ENCODE data around the gene DNMBP. TPM values are rescaled to one million over a fixed set of nuclear protein-coding genes. Genes with fewer than 3 reads are reported as not detected.
"Not testable (repeated sequence)": the region's sequence is repeated elsewhere in the genome, so short reads cannot be mapped to it uniquely, and the experiment has no call there.

The DNMBP gene
- total RNA-seq, 1 donor from 2014 or later, result 2.7 TPM

- DNase-seq, result no peak
Measured at GRCh38 chr10:99958302-99958701, 51.4 kb downstream of the DNMBP start.

DNA sequence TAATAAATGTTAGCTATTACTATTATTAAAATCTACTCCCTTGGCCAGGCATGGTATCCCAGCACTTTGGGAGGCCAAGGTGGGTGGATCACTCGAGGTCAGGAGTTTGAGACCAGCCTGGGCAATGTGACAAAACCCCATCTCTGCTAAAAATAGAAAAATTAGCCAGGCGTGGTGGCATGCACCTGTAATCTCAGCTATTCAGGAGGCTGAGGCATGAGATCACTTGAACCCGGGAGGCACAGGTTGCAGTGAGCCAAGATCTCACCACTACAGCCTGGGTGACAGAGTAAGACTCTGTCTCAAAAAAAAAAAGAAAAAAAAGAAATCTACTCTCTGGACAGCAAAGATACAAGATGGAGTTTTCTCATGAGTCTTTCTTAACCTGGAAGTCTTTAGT lies 56.2 kb downstream of the DNMBP start:
- not testable (repeated sequence) for DNase-seq

DNA sequence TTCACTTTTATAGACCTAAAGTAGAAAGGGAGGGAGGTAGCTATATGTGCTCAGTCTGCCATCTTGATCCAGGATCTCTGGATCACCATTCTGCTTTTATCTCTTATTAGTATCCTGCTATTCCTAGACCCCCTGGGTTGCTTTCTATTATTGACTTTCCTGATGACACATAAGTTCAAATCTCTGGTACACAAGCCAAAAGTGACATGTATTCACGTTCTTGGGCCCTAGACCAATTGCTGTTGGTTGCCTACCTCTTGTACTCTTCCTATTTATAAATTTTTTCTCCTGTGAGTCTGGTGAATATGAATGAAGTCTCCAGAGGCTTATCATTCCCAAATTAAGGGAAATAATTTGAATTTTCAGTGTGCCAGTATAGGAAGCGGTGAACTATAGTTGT lies 56.9 kb downstream of the DNMBP start:
- DNase-seq, result no peak

DNA sequence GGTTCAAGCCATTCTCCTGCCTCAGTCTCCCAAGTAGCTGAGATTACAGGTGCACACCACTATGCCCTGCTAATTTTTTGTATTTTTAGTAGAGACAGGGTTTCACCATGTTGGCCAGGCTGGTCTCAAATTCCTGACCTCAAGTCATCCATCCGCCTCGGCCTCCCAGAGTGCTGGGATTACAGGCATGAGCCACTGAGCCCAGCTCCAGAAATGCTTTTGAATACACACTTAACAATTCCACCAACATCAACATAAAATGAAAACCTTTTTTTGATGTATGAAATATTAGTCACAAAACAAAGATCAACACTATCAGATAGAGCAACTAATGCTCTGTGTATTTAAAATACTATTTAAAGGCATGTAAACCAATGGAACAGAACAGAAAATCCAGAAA lies 63.7 kb downstream of the DNMBP start:
- not testable (repeated sequence) for DNase-seq

GRCh38 chr10:99945263-99945662 lies 64.5 kb downstream of the DNMBP start:
- DNase-seq, result no peak

DNA sequence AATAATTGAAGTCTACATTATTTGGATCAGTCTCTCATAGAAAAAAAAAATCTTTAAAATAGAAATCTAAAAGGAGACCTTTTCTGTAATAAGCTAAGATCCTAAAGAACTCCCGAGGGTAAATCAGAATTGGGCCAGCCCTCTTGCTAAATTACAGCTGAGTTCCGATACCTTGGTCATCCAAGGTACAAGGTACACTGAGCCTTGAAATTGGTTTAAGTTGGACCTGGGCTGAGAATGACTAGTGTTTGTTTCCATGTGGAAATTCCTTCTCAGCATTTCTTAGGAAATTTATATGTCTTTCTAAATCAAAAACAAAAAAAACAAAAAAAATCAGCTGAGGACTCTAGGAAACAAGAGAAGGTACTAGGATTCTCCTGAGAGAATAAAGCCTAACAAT lies 64.9 kb downstream of the DNMBP start:
- no peak for DNase-seq

- DNase-seq, result no peak
Measured at GRCh38 chr10:99943908-99944307, 65.8 kb downstream of the DNMBP start.

DNA sequence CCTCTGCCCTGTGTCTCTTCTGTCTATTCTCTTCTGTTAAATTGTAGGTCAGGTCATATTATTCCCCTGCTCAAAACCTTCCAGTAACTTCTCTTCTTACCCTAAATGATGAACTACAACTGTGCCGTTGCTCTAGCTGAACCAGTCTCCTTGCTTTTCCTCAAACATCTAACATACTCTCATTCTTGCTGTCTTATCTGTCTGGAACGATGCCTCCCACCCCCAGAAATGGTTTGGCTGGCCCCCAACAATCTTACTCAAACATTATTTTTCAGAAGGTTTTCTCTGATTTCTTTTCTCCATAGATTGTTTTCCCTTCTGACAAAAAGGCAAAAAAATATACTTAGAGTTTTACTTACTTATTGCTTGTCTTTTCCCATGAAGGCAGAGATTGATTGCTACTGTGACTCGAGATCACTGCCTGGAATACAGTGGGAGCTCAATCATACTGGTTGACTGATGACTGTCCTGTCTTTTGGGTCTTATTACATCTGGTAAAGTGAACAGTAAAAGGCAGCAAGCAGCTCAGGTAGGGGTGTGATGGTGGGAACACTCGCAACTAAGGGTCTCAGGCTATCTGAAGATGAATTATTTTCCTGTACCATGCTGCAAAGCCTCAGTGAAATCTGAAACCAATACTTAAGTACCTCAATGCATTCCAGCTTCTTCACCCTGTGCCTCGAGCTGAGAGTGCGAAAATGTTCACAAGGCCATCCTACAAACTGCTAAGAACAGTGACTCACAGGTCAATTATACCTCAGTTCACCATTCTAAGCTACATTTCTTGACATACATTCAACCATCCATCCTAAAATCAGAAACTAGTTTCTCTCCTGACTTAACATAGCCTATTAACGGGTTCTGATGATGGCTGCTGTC lies 67.6 kb downstream of the DNMBP start:
- no peak for DNase-seq

- DNase-seq, result no peak
Measured at GRCh38 chr10:99938563-99938962, 71.2 kb downstream of the DNMBP start.

- no peak for DNase-seq
Measured at GRCh38 chr10:99937630-99938029, 72.1 kb downstream of the DNMBP start.

DNA sequence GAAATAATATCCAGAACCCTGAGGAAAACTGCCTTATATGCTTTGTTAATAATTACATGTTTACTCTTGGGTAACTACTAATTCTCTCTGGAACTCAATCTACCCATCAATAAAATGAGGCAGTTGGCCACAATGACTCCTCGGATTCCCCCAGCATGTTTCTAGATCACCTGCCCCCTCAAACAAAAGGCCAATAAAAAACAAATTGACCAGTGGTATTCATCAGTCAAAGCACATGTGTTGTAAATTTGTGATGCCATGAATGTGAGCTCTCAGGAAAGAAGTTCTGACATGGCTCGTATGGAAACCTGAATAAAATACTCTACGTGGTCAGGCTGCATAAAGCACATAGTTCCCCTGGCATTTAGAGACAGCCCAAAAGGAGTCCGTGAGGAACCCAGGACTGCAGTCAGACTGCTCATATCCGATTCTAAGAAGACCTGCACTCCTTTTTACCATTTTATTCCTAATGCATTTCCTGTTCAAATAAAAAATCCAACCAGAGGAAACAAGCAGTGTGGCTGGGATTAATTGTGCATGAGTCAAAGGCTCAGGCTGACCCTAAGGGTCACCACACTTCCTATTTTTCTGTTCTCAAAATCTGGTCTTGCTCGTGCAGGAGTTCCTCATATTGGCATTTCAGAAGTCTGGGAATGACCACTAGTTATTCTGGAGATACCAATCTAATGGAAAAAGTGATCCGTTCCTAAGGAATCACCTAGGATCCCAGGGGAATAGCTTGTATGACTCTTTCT lies 77.4 kb downstream of the DNMBP start:
- not testable (repeated sequence) for DNase-seq

- no peak for DNase-seq
Measured at GRCh38 chr10:99930731-99931550, 78.8 kb downstream of the DNMBP start.

DNA sequence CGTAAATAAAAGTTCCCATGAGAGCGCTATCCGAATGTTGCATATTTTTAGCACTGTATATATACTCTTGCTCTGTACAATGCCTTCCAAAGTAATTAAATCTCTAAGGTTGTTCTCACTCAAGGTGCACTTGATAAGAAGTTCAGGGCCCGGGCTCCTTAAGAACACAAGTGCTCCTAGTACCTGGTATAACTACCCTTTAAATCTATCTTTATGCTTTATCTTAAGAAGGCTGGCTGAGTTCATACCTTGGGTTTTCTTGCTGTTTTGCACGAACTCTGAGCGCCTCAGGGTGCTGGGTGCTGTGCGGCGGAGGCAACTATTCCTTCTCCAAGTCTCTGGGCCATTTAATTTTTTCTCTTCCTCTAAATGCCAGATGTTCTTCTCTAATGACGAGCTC lies 80.4 kb downstream of the DNMBP start:
- no peak for DNase-seq

DNA sequence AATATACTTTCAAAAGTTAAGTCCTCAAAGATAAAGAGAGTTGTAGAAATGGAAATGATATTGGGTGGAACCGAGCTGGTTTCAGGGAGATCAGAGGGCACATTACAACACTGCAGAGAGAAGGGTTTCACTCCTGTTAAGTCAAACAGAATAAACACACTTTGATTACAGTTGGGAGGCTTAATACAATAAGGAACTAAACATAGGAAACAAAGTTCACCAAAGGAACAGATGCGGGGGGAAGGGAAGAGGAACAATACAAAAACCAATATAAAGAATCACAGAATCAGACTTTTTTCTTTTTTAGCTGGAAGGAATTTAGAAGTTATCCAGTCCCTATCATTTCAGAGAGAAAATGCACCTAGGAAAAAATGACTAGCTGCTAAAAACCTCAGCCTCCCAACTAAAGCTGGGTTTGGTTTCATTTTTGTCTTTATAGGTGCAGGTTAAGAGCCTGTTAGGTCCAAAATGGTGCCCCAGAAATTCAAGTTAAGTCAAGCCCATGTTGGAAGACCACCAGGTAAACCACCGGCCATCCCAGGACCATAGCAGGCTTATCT lies 81.9 kb downstream of the DNMBP start:
- no peak for DNase-seq

DNA sequence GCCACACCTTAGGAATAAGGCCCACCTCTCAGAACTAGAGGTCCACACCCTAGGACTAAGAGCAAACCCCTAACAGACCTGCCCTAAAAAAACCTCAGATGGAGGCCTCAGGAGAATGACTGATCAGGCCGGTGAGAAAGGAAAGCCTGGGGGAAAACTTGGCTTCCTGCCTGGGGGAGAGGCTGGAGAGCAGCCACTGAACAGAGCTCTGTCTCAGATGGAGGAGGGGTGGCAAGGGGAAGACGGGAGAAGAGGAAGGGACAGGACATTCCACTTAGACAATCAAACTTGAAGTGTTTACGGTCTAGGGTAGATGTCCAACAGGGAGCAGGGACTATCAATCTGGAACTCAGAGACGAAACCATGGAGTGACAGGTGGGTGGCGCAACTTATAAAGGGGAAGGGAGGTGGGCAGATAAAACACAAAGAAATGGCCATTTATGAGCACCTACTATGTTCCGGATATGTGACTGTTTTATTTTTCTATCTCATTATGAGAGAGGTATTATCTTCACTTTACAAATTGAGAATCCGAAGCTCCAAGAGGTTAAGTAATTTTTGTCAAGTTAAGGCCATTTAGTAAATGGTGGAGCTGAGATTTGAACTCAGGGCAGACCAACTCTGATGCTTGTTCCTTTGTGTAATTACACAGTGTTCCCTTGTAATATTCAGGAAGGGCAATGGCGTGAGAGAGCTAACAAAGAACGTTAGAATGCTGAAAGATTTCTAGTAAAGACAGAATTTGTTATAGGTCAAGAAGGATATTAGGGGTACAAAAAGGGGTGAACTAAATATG lies 82.6 kb downstream of the DNMBP start:
- no peak for DNase-seq

GRCh38 chr10:99924451-99925255 lies 85.1 kb downstream of the DNMBP start:
- no peak for DNase-seq

- no peak for DNase-seq
Measured at GRCh38 chr10:99921948-99922347, 87.8 kb downstream of the DNMBP start.

GRCh38 chr10:99920901-99921300 lies 88.8 kb downstream of the DNMBP start:
- no peak for DNase-seq

GRCh38 chr10:99920486-99920885 lies 89.3 kb downstream of the DNMBP start:
- DNase-seq, result no peak

GRCh38 chr10:99917963-99918825 lies 91.6 kb downstream of the DNMBP start:
- no peak for DNase-seq

Data from occipital lobe (tissue), 2 donors.